NCI-H146 treated with DMSO at 0.1 percent for 48 hours (cell line): ENCODE data around the gene ADAM15.

ENCODE experiments used
- DNase-seq: peaks from one replicate; lab custom pipeline; 2025; ENCODE audit not compliant: unreplicated experiment; lab: John Stamatoyannopoulos, UW

The ADAM15 gene

GRCh38 chr1:155012026-155012546 lies 39.0 kb upstream of the ADAM15 start:
- no peak for DNase-seq

- DNase-seq, result no peak
These were observed 38.1 kb upstream of the ADAM15 start for GRCh38 chr1:155012776-155013602.

- DNase-seq, result no peak
These were observed 37.5 kb upstream of the ADAM15 start for GRCh38 chr1:155013632-155014031.

GRCh38 chr1:155014709-155015508 lies 36.2 kb upstream of the ADAM15 start:
- DNase-seq, result no peak

- DNase-seq, result no peak
These were observed 35.4 kb upstream of the ADAM15 start for GRCh38 chr1:155015527-155016230.

- no peak for DNase-seq
These were observed 34.8 kb upstream of the ADAM15 start for GRCh38 chr1:155016231-155016831.

GRCh38 chr1:155017041-155017945 lies 33.8 kb upstream of the ADAM15 start:
- DNase-seq, result peak; percentile 72

- DNase-seq, result no peak
These were observed 33.2 kb upstream of the ADAM15 start for GRCh38 chr1:155017946-155018316.

GRCh38 chr1:155018617-155019348 lies 32.3 kb upstream of the ADAM15 start:
- no peak for DNase-seq

GRCh38 chr1:155019377-155020245 lies 31.5 kb upstream of the ADAM15 start:
- no peak for DNase-seq

GRCh38 chr1:155022136-155022926 lies 28.8 kb upstream of the ADAM15 start:
- DNase-seq, result no peak

- DNase-seq, result no peak
These were observed 28.2 kb upstream of the ADAM15 start for GRCh38 chr1:155022927-155023236.

- no peak for DNase-seq
These were observed 27.5 kb upstream of the ADAM15 start for GRCh38 chr1:155023627-155024026.

- no peak for DNase-seq
These were observed 26.8 kb upstream of the ADAM15 start for GRCh38 chr1:155024315-155024714.

GRCh38 chr1:155026154-155026553 lies 25.0 kb upstream of the ADAM15 start:
- no peak for DNase-seq

GRCh38 chr1:155026588-155026987 lies 24.5 kb upstream of the ADAM15 start:
- DNase-seq, result no peak

- DNase-seq, result no peak
These were observed 21.4 kb upstream of the ADAM15 start for GRCh38 chr1:155029513-155030242.
